ENCODE data around the gene DYNC1I1.

Gene DYNC1I1

DNA sequence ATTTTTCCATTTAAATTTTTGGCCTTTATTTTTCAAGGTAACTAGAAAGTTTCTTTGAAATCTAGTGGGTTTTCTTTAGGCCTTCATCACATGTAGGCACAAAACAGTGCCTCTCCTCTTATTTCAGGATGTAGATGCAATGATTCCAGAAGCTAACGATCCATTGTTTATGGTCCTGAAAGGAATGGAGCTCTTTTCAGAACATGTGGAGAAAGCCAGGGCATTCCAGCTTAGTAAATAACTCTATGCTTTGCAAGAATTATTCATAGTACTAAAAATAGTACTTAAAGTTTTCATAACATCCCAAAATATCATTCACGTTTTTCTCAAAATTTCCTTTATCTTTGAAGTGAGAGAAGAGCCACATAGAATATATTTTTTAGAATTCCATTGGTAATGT is 91.3 kb downstream of the DYNC1I1 start:
- DNase-seq = no peak

DNA sequence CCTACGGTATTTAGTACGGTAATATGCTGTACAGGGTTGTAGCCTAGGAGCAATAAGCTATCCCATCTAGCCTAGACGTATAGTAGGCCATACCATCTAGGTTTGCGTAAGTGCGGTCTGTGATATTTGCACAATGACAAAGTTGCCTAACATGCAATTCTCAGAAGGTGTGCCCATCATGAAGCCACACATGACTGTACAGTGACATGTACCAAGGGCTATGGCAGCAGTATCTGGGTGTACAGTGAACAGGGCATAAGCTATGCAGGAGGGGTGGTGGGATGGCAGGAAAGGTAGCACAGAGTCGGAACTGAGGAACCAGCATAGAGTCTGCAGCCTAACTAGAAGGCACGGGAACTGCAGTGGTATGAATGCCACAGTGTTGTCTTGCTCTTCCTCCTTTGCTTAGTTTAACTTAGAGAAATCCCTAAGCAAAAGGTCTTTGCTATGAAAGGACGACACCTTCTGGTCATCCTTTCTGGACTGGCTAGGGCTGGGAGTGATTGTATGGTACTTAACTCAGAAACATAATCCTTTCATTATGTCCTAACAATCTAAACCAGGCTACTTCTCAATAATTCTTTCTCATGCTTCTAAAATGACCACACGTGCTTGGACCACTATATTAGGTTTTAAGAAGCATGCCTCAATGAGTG is 93.5 kb downstream of the DYNC1I1 start:
- DNase-seq = no peak

- no peak for DNase-seq
Observed at GRCh38 chr7:95867309-95867708, 95.0 kb downstream of the DYNC1I1 start.

GRCh38 chr7:95871075-95871848 is 98.9 kb downstream of the DYNC1I1 start:
- DNase-seq = peak; percentile 12

- no peak for DNase-seq
Observed at GRCh38 chr7:95871896-95872295, 99.5 kb downstream of the DYNC1I1 start.

GRCh38 chr7:95874129-95874528 is 101.8 kb downstream of the DYNC1I1 start:
- no peak for DNase-seq

DNA sequence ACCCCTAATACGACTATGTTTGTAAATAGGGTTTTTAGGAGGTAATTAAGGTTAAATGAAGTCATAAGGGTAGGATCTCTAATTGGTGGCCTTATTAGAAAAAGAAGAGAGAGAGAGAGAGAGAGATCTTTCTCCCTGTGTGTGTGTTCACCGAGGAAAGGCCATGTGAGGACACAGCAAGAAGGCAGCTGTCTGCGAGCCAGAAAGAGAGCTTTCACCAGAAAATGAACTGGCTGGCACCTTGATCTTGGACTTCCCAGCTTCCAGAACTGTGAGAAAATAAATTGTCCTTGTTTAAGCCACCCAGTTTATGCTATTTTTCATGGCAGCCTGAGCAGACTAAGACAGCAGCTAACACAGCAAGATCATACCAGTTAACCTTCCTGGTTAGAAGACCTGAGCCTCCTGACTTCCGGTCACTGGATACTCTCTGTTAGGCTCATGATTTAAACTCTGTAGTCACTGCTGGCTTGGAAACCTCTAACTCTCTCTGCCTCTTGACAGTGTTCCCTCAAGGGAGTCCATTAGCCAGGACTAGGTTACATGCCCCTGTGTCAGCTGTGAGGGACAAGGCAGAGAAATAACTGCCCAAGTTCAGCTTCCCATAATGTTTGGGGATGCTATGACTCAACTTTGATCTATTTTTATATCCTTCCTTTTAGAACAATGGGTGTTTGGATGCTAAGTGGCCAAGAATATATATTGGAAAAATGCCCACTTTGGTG is 102.3 kb downstream of the DYNC1I1 start:
- DNase-seq = no peak

- no peak for DNase-seq
Observed at GRCh38 chr7:95875519-95875918, 103.2 kb downstream of the DYNC1I1 start.

GRCh38 chr7:95878677-95879076 is 106.3 kb downstream of the DYNC1I1 start:
- DNase-seq = no peak

DNA sequence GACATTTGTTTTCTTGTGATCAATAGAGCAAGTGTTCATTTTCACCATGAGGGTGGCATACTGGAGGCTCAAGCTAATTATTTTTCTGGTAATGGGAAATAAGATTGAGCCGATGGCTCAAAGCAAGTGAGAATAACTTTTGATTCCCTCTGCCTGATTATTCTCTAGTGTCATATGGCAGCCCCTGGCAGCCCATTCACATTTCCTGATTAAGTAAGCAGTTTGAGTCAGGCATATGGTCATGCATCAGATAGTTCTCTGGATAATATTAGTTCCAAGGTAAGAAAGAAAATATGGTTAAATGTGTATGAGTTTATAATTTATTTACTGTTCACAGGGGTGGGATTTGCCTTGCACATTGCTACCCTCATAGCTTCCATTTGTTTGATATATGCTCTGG is 109.2 kb downstream of the DYNC1I1 start:
- no peak for DNase-seq

DNA sequence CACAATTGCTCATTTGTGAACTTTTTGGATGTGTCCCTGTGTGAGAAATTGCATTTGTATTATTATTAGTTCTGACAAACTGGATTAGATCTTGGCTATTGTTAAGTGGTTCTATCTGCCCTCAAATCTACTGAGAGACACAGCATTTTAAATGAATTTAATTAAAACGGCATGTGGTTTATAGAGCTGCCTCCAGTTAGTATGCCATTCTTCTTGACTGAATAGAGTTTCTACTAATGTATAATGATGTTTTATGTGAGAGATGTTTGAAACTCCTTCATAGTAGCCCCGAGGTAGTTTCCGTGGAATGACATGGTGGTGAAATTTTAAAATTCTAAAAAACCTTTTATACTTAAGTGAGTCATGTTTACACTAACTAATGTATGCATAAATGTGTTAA is 110.9 kb downstream of the DYNC1I1 start:
- DNase-seq = no peak

DNA sequence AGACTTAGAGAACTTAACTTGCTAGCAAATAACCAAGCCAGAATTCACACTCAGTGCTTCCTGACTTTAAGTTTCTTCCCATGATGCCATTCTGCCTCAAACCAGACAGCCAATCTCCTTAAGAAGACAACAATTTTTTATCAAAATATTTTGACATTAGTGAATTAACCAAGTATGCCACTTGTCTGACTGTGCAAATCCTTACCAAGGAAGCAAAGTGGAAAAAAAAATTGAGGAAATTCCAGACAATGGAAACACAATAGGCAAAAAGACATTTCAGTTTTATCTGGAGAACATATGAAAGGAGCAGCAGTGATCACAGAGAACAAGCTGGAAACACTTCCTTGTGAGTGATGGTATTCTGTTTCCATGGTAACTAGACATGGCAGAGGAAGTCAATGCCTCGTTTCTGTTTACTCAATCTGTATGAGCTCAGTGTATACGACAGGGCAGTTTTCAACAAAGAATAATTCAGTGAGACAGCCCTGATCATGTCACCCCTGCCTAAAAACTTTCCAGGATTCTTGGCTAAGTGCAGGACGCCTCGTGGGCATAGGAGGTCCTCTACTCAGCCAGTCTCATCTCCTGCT is 114.2 kb downstream of the DYNC1I1 start:
- DNase-seq = no peak

- no peak for DNase-seq
Observed at GRCh38 chr7:95893484-95893883, 121.1 kb downstream of the DYNC1I1 start.

DNA sequence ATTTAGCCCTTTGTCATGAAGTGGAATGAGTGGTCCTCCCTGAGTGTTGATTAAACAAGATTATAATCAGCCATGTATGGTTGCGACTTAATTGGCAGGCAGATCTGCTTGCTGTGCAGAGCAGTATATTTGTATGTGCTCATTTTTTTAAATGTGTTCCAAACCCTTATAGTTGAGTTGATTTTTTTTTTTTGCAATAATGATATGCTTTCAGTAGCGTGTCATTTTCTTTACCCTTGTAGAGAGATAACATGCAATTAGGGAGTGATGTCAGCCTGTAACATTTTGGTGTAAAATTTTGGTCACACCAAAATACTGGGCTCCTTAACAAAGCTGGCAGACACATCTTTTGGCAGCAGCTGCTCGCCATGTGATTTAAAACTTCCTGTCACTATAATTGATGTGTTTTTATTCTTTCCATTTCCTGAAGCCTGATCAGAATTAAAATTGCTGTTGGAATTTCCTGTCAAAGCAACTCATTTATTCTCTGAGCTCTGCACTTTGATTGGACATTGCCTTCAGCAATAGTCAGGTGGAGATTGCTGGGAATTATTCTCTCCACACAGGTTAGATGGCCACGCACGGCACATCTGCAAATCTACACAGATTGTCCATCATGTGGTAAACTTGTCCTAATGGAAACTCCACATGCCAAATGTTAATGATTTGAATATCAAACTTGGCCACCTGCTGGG is 125.3 kb downstream of the DYNC1I1 start:
- no peak for DNase-seq

- no peak for DNase-seq
Observed at GRCh38 chr7:95899919-95900513, 127.7 kb downstream of the DYNC1I1 start.

DNA sequence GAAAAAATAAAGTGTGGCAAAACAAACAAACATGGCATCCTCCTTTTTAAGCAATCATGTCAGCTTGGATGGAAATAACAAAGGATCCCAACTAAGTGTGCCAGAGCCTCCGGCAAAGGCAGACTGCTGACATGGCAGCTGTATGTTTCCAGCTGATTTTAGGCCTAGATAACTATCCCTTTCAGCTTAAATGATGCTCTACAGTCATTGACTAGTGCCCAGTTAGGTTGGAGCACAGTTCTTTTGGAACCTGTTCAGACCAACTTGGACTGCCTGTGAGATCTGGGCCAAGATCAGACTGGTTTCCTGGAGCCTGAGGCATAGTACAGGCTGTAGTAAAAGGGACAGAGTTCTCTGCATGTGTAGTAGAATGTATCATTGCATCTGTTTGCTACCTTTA is 128.7 kb downstream of the DYNC1I1 start:
- no peak for DNase-seq

DNA sequence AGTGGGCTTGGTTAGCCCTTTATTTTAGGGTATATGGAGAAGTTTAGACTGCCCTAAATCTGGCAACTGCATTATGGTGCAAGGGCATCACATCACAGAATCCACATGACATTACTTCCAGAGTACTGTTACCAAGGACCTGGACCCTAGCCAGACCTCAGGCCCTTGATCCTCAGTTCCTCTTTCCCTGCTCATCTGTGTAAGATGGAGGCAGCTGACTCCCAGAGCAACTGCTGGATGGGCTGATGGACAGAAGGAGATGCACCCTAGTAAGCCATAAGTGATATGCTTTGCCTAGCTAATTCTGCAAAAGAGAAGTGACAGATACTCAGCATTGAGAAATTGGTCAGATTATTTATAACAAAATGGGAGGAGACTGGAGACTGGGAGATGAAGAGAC is 131.7 kb downstream of the DYNC1I1 start:
- DNase-seq = no peak

GRCh38 chr7:95905167-95905566 is 132.8 kb downstream of the DYNC1I1 start:
- DNase-seq = no peak

- no peak for DNase-seq
Observed at GRCh38 chr7:95906851-95907250, 134.5 kb downstream of the DYNC1I1 start.

DNA sequence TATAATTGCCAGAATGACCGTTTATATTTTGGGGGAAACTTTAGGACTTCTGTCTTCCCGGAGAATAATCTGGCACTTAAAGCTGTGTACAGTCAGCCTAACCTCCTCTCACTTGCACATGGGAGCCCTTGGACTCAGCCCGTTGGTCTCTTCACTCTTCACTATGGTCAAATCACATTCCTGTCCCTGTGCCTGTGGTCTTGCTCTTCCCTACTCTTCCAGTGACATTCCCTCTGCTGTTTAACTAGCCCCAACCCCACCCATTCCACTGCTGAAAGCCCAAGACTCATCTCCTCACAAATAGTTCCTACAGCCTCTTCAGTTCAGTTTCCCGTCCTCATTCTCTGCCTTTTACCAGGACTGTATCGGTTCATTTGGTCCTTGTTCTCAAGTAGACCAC is 135.0 kb downstream of the DYNC1I1 start:
- no peak for DNase-seq

DNA sequence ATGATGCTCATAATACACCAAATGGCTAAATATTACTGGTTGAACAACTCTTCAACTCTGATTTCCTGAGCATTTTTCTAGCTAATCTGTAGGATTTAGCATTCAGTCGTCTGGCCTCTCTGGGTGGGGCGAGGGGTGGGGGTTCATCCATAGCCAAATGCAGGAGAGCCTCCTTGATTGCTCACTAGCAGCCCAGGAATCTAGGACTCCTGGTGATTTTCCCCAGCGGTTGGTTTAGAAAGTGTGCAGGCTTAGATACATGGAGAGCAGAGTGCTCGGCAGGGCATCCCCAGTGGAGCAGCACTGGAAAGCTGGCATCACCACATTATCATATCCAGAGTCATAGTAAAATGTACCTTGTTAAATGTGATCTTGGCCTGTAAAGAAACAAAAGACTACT is 136.1 kb downstream of the DYNC1I1 start:
- DNase-seq = no peak

- no peak for DNase-seq
Observed at GRCh38 chr7:95910341-95910740, 138.0 kb downstream of the DYNC1I1 start.

DNA sequence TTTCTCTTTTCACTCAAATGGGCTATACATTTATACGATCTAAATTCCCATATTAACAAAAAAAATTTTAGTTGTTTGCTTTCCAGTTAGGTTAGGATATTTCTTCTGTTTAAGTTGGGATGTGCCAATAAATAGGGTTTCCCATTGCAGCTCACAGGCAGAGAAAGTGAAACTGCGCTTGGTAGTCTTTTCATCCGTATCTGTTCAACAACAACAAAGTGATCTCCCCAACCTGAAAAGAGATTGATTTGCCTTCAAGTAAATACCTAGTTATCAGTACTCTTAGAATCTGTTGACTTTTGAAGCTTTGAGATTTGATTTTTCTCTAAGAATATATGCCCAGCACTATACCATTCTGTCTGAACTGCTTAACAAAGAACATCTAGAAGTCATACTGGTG is 143.4 kb downstream of the DYNC1I1 start:
- no peak for DNase-seq
